Endometrium (tissue), 2 donors: ENCODE measurements around the gene MYO6.
"Not testable (repeated sequence)": the region's sequence is repeated elsewhere in the genome, so short reads cannot be mapped to it uniquely, and the experiment has no call there.

Source experiments
- FAIRE-seq: peaks from 2 replicates; lab custom pipeline; 2012; peaks lifted over from hg19 to GRCh38; lab: Jason Lieb, UNC
- donor health status: control.
- donor health status: control.

MYO6 gene

DNA sequence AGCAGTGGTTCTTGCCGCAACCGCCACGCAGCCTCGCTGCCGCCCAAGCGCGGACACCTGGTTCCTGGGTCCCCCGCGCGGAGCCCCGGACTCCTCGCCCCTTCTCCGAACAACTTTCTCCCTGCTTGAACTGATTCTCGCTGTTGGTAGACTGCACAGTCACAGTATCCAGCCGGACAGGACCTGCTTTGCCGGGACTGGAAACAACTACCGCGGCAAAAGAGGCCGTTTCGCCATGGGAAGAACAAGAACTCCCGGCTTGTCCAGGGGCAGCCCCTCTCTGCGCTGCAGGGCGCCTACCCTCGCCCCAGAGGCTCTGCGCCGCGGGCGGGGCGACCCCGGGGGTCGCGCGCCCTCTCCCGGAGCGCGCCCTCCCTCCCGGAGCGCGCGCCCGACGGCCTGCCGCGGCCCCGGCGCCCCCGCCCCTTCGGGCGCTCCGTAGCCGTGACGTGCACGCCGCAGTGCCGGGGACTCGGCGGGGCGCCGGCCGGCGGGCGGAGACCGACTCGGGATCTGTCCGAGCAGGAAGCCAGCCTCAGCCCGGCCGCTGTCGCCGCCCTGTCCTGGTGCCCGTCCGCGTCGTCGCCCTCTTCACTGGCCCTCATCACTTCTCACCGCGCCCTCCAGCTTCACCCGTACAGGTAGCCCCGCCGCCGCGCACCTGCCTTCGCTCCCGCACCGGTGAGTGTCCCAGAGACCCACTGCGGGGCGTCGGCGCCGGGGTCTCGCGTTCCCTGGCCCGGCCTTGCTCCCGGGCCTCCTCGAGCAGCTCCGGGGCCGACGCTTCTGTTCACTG, at the start of gene MYO6:
MYO6 (plus strand) TSS at position 497 of the 796 bp plus-strand sequence. CDS start 68,309 bp downstream, outside the sequence.
- no peak for FAIRE-seq

DNA sequence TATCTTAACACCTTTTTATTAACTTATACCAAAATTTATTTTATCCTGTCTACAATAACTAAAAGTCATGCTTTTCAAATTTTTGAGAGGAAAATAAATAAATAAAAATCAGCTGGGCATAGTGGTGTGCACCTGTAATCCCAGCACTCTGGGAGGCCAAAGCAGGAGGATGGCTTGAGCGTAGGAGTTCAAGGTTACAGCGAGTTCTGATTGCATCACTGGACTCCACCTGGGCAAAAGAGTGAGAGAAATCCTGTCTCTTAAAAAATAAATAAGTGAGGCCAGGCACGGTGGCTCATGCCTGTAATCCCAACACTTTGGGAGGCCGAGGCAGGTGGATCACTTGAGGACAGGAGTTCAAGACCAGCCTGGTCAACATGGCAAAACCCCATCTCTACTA, 40.7 kb upstream of the MYO6 start:
- not testable (repeated sequence) for FAIRE-seq

DNA sequence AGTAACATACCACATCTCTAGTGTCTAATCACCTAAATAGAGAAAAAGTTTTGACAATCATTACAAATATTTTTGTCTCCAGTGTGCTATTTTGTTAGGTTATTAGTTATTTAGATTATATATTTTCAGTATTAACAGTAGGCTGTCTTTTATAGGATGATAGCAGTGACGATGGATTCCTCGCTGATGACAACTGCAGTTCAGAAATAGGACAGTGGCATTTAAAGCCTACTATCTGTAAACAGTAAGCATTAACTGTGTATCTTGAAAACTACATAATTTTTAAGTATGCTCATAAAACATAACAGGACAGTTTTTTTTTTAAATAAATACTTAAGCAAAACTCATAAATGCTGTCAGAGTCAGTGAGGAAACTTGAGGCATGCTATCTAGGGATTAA, 37.9 kb upstream of the MYO6 start:
- FAIRE-seq, result no peak

DNA sequence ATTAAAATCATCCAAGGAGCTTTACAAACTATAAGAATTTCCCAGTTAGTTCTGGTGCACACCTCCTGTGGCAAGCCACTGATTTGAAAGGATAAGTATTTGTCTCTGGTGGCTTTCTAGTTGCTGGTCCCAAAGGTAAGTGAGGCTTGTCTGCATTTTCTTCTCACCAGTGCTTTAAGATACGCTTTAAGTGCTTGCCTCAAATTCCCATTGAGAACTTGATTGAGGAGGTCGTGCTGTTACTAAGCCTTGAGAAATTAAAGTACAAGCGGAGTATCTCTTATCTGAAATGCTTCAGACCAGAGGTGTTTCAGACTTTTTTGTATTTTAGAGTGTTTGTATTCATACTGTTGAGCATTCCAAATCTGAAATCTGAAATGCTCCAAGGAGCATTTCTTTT, 29.9 kb upstream of the MYO6 start:
- FAIRE-seq, result no peak

DNA sequence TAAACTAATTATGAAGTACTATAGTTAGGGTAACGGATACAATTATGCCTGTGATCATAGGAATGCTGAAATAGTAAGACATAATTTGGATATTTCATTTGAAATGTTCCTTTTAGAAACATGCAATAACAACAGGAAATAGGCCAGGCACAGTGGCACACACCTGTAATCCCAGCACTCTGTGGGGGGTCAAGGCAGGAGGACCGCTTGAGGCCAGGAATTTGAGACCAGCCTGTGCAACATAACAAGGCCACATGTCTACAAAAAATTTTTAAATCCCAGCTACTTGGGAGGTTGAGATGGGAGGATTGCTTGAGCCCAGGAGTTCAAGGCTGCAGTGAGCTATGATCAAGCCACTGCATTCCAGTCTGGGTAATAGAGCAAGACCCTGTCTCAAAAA, 25.7 kb upstream of the MYO6 start:
- FAIRE-seq, result no peak

DNA sequence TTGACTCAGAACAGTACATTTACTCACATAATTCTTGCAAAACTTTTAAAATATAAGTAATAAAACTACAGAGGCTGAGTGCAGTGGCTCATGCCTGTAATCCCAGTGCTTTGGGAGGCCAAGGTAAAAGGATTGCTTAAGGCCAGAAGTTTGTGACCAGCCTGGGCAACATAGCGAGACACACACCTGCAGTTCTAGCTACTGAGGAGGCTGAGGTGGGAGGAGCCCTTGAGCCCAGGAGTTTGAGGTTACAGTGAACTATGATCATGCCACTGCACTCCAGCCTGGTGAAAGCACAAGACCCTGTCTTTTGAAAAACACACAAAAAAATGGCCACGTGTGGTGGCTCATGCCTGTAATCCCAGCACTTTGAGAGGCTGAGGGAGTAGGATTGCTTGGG, 21.8 kb upstream of the MYO6 start:
- FAIRE-seq, result no peak

DNA sequence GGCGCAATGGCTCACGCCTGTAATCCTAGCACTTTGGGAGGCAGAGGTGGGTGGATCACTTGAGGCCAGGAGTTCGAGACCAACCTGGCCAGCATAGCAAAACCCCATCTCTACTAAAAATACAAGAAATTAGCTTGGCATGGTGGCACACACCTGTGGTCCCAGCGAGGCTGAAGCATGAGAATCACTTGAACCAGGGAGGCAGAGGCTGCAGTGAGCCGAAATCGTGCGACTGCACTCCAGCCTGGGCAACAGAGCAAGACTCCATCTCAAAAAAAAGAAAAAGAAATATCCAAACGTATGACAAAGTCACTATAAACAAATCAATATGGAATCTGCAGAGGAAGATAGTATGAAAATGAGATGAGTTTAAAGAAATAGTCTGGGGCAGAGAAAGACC, 18.0 kb upstream of the MYO6 start:
- not testable (repeated sequence) for FAIRE-seq

DNA sequence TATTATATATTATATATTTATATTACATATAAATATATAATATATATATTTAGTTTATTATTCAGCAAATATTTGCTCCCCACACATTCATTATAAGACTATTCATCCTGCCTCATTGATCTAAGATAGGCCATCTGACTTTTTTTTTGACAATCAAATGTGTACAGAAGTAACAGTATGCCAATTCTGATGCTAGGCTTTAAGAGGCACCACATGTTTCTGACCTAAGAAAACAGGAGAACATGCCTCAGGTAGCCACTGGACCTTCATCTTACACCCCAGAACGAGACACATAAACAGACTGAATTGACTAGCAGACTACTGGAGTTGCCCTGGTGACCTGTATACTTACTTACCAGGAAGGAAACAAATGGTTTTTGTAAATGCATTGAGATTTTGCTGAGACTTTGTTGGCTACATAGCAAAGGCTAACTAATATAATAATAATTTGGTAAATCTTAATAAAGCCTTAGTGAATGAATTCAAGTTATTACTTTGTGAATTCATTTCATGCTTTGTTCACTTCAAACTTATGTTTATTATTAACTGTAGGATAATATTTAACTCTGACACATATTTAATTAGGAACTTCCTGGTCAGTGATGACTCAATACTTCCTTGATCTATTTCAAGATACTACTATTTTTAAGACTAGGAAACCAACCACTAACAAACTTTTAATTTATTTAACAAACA, 13.4 kb upstream of the MYO6 start:
- peak; percentile 86 for FAIRE-seq

DNA sequence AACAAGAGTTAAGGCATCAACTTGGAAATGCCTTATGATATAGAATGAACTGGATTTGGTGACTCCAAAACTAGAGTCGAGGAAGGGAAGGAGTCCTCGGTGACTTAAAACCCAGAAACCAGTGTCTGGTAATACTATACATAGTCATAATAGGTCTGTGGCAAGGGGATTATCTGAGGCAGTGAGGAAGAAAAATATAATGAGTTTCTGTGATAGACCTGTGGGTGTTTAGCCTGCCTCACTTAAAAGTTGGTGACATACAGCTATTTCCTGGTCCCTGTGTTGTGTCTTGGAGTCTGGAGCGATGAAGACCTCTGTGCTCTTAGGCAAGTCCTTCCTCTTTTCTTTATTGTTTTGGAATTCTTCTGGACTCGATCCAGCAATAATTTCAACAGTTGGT, 5.1 kb upstream of the MYO6 start:
- FAIRE-seq, result no peak

DNA sequence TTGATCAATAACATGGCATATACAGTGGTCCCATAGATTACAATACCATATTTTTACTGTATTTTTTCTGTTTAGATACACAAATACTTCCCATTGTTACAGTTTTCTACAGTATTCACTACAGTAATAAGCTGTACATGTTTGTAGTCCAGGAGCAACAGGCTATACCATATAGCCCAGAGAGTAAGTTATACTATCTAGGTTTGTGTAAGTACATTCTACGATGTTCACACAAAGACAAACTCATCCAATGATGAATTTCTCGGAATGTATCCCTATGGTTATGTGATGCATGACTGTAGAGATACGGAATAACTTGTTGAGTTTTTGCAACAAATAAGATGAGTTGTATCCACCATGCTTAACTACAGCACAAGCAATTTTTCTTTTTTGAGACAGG, 3.6 kb upstream of the MYO6 start:
- FAIRE-seq, result no peak

DNA sequence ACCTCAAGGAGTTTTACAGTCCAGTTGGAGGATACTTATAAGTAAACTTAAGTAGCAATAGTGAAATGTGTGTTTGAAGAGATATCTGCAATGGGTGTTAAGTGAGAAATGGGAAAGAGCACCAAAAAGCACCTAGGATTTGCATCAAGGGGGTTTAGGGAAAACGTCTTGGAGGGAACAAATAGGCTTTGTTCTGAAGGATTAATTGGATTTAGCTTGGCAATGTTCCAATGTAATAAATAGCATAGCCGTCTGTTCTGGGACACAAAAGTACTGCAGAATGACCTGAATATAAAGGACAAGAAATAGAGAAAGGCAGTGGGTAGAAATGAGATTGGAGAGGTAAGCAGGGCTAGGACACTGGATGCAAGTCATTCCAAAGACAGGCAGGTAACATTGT, 2.8 kb upstream of the MYO6 start:
- FAIRE-seq, result no peak

DNA sequence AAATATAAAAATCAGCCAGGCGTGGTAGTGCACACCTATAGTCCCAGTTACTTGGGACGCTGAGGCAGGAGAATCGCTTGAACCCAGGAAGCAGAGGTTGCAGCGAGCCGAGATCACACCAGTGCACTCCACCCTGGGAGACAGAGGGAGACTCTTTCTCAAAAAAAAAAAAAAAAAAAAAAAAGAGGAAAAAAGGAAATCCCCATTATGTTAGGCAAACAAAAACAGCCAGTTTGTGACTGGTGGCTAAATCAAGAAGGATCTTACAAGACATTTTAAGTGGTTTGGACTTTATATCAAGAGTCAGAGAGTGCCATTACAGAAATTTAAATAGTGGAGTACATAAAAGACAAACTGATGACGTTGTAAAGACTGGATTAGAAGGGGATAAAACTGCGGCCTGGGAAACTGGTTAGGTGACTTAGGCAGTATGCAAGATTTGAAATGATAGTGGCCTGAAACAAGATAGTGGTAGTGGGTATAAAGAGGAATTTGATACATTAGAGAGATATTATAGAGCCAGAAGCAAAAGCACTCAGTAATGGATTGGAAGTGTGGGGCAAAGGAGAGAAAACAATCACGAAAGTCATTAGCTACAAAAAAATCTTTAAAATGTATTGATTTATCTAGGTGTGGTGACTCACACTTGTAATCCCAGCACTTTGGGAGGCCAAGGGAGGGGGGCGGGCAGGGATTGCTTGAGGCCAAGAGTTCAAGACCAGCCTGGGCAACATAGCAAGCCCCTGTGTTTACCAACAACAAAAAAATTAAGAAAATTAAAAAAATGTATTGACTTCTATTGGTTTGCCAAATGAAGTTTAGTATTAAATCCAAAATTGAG, 1.7 kb upstream of the MYO6 start:
- FAIRE-seq, result no peak

DNA sequence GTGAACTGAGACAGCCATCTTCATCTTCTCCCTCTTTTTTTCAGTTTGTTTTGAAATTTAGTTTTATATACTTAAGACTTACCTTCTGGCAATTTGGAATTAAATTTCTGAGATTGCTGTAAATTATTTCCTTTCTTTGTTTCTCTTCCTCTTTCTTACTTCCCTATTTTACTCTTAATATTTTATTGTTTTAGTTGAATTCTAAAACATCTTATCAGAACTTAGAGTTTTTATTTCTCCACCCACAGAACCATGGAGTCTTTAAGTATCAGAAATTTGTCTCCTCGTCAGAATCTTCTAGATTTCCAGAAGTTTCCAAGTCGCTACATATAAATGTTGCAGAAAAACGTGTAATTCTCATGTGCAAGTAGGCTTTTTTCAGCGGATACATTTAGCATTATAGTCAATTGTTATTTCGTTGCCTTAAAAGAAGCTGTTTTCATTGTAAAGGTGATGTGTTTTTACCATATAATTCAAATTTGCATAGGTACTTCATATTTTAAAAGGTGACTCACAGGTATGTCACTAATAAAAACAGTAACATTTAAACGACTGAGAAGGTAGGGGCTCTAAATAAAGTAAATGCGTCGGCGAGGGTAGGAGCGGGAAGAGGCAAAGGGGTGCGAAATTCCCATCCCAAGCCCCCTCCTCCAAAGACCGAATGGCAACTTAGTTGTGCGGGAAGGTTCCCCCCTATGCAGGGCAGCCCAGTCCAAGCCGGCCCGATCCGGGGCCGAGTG, 866 bp upstream of the MYO6 start:
- no peak for FAIRE-seq

DNA sequence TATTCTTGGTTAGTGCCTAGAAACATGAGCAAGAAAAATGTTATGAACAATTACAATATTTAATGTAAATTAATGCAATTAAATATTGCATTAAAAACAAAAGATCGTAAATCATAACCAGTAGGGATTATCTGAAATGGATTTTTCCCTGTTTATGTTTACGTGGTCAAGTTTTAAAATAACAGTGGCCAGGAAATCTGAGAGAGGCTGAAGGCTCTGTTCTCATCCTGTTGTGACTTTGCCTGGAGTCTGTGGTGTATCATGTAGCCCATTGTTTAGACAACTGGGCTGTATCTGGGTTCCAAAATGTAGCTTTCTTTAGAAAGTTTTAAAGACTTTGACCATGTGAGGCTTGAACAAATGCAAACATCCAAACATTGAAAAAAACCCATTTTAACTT, 2.4 kb downstream of the MYO6 start:
- peak; percentile 86 for FAIRE-seq

DNA sequence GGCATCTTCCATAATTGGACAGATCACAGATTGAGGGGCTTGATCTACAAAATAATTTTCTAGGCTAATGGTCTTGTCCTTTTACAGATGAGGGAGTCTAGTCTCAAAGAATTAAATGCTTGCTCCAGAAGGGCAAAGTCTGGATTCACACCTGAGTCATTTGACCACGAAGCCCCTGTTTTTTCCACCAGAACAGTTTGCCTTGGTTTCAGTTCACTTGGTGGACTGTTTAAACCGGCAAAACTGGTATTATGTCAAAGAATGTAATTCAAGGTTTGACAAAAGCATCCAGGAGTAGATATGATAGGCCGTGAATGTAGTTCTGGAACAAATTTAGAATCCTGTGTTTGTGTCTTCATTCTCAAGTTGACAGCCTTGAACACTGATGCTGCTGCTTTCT, 3.3 kb downstream of the MYO6 start:
- no peak for FAIRE-seq

DNA sequence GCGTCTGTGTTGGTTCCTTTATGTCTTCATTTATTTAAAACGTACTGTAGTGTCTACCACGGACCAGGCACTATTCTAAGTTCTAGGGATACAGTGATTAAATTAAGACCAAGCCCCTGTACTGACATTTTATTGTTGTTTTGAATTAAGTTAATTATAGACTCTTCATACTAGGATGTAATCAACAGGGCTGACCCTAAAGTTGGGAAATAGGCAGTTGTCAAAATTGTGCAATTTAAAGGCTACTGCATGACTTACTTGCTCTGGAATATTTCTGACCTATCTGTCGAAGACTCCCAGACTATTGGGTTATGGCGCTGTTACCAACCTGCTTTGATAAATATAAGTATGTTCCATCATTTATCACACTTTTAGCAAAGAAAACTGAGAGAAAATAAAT, 6.7 kb downstream of the MYO6 start:
- FAIRE-seq, result no peak

DNA sequence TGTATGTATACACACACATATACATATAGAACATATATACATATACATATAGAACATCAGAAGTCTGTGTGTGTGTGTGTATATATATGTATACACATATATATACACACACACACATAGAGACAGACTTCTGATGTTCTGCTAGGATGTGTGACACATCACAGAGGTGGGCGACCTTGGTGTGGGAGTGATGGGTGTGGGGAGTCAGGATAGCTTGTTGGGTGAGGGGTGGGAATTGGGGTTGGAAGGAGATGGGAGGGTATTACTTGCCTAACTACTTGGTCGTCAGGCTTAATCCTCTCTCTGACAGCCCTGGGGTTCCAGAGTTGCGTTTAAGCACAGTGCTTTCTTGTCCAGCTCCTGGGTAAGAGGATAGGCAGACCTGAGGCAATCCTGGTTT, 8.3 kb downstream of the MYO6 start:
- FAIRE-seq, result no peak

DNA sequence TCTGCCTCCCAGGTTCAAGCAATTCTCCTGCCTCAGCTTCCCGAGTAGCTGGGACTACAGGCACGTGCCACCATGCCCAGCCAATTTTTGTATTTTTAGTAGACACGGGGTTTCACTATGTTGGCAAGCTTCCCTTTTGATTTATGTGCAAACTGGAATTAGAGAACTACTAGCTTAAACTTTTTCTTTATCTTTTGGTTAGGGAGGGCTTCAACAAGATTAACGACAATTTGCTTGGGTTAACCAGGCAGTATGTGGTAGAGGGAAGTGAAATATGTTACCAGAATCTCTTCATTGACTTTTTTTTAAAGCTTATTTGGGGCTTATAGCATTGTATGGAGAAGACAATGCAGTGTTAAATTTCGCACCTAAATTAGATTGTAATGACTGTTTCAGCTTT, 9.0 kb downstream of the MYO6 start:
- no peak for FAIRE-seq

DNA sequence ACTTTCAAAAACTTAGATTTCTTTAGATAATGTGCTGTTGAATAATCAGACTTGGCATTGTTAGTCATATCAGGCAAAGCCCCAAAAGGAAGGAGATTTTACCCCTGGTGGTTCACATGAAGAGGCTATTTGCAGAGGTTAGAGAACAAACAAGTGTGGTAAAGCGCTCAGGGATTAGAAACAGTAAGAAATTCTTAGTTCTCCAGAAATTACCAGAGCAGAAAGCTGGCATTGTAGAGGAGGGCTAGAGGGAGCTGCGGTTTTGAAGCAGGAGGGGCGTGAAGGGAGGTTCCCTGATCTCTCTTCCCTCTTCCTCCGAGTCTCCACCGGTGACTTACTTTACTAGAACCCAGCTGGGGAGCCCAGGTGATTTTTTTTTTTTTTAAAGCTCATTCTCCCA, 10.2 kb downstream of the MYO6 start:
- FAIRE-seq, result no peak

DNA sequence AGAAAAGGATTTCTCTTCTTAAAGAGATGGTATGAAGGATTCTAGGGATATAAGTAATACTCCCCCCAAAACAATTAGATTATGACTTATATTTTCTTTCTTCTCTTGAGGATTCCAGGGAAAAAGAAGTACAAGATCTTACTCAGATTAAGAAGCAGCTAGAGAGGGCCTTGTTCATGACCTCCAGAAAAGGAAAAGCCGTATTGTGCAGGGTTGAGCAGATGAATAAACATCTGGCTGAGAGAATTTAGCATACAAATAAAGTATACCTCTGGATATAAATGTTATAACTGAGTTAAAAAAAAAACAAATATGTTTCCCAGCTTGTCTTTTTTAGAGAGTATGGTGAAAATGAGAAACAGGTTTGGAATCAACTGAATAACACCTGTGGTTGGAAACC, 11.3 kb downstream of the MYO6 start:
- FAIRE-seq, result no peak

DNA sequence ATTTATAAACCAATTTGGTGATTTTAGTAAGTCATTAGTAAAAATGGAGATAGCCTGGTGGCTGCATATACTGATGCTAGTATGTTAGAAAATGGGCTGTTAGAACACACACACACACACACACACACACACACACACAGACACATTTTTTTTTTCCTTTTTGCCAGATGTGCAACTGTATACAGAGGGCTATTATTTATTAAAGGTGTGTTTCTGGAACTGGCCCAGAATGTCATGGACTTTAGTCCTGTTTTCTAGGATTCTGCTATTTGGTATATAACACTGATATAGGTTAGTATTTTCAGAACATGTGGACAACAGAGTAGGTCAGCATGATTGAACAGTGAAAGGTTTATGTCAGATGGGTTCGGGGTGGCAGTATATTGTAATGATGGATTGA, 12.4 kb downstream of the MYO6 start:
- FAIRE-seq, result no peak

DNA sequence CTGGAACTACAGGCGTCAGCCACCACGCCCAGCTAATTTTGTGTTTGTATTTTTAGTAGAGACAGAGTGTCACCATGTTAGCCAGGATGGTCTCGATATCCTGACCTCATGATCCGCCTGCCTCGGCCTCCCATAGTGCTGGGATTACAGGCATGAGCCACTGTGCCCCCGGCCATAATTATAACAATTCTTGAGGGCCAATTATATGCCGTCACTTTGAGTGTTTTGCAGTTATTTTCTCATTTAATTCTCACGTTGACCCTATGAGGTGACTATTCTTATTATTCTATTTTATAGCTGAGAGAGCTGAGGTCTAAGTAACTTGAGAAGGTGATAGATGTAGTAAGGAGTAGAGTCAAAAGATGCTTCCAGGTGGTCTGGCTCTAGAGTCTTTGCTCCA, 13.0 kb downstream of the MYO6 start:
- no peak for FAIRE-seq
